Transverse colon (tissue), 4 donors: ENCODE data around the gene TTC1.

Experiments
- CTCF ChIP-seq, 5 experiments: fragments of 200-600 bp in 3 of 5; fragments of 450-650 bp in 2 of 5; sonication (generic) in 3 of 5; IDR thresholded peaks; 1 replicate in 2 of 5; 2 replicates in 3 of 5; pipeline ENCODE4 v1.5.1; 2016 to 2017; ENCODE audit warnings: antibody characterized with exemption in 5 of 5, inconsistent platforms in 3 of 5, mild to moderate bottlenecking in 2 of 5, moderate library complexity in 1 of 5
- EP300 ChIP-seq: sonication (generic); formaldehyde crosslinking; IDR thresholded peaks from one replicate; pipeline ENCODE4 v1.6.1; 2017; ENCODE audit warnings: antibody characterized with exemption, low read depth
- POLR2A ChIP-seq: fragments of 450-650 bp; IDR thresholded peaks from one replicate; pipeline ENCODE4 v1.6.1; 2016; ENCODE audit warnings: antibody characterized with exemption, mild to moderate bottlenecking, moderate library complexity
- POLR2AphosphoS5 ChIP-seq, 3 donors: sonication (generic); formaldehyde crosslinking; IDR thresholded peaks; one replicate each; pipeline ENCODE4 v1.6.1; 2016; ENCODE audit warnings: antibody characterized with exemption in 3 of 3

- TF ChIP-seq POLR2A: no peak
- TF ChIP-seq CTCF (IDR thresholded peaks at IDR 0.05): no peak
- no peak for TF ChIP-seq EP300
- no peak for TF ChIP-seq POLR2AphosphoS5 (IDR thresholded peaks at IDR 0.05)
Observed at GRCh38 chr5:160092960-160093707, 84.2 kb downstream of the TTC1 start.
